Upper lobe of right lung (tissue), 1 donor: ENCODE data around the gene PRAC1. TPM values are rescaled to one million over a fixed set of nuclear protein-coding genes. Genes with fewer than 3 reads are reported as not detected.

ENCODE experiments used
- ATAC-seq: fragments of 200-7000 bp; cut with Tn5 transposase; one replicate; pipeline ENCODE4 v1.9.1; 2020; ENCODE audit warnings: mild to moderate bottlenecking, moderate library complexity
- DNase-seq: peaks from one replicate; pipeline ENCODE4 v3.0.0-alpha.2; 2020
- H3K27ac ChIP-seq: fragments of 200-600 bp; one replicate; pipeline ENCODE4 v1.8.0; 2022
- H3K27me3 ChIP-seq: fragments of 200-600 bp; one replicate; pipeline ENCODE4 v1.8.0; 2022; ENCODE audit warnings: mild to moderate bottlenecking
- H3K36me3 ChIP-seq: fragments of 200-600 bp; one replicate; pipeline ENCODE4 v1.8.0; 2022
- H3K4me1 ChIP-seq: fragments of 200-600 bp; one replicate; pipeline ENCODE4 v1.8.0; 2022
- H3K4me3 ChIP-seq: fragments of 200-600 bp; one replicate; pipeline ENCODE4 v1.8.0; 2022; ENCODE audit warnings: mild to moderate bottlenecking
- H3K9me3 ChIP-seq: fragments of 200-600 bp; one replicate; pipeline ENCODE4 v1.8.0; 2022
- CTCF ChIP-seq: fragments of 200-600 bp; IDR thresholded peaks from one replicate; pipeline ENCODE4 v1.8.0; 2022; ENCODE audit warnings: antibody characterized with exemption
- intact Hi-C: fragments of 100-400 bp; cut with DNase I; formaldehyde crosslinking; loops from one replicate; pipeline ENCODE4 v1.11.0; 2022
- total RNA-seq: library from RNA; stranded (reverse); fragmentation: NEBNext Ultra II Directional; extraction: Animal tissue kit (Norgen Biotek cat#: 25700); gene quantifications from one replicate; pipeline ENCODE4 v1.2.1, GENCODE V29; 2021
- donor health status: DM: no; HTN: yes; CAD: no; lungs with severe emphysema.

Gene PRAC1
- total RNA-seq, 1 donor from 2014 or later = not detected

DNA sequence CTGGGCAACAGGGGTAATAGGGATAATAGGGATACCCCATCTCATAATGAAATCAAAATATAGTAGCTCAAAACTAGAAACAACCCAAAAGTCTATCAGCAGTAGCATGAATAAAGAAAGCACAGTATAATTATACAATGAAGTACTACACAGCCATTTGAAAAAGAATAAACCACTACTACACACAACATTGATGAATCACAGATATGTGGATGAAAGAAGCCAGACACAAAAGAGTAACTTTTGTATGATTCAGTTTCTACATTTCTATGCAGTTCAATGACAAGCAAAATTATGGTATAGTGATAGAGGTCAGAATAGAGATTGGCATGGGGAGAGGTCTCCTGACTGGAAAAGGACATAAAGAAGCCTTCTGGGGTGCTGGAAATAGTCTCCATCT, 9.0 kb upstream of the PRAC1 start:
- peaks cover 99% of the 10 kb centered on the region for H3K27me3 ChIP-seq
- ATAC-seq = no peak
- intact Hi-C loops = no loop called here

DNA sequence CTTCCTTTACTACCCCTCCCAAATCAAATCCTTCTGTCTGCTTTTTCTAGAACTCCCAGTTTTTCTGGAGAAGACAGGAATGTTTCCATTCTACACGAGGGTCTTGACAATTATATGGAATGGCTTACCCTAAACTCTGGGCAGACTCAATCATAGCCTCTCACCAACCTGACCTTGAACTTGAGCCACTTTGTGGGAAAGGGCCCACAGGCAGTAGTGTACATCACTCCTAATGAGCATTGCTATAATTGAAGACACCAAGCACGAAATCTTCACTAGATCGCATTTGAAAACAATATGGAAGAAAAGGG, 7.9 kb upstream of the PRAC1 start:
- no peak overlapping the region for H3K4me3 ChIP-seq
- intact Hi-C loops = no loop called here
- no peaks in the 10 kb centered on the region for H3K36me3 ChIP-seq
- TF ChIP-seq CTCF = no peak
- H3K27ac ChIP-seq = no peak overlapping the region
- peaks cover 11% of the 10 kb centered on the region for H3K4me1 ChIP-seq
- no peaks in the 10 kb centered on the region for H3K9me3 ChIP-seq
- no peak for DNase-seq
- no peak for ATAC-seq
- H3K27me3 ChIP-seq = peaks cover 99% of the 10 kb centered on the region

More for the DNA sequence above, 9.0 kb upstream of the PRAC1 start:
- no peak for DNase-seq
- no peak for TF ChIP-seq CTCF
- no peak overlapping the region for H3K27ac ChIP-seq
- no peak overlapping the region for H3K4me3 ChIP-seq
- H3K9me3 ChIP-seq = no peaks in the 10 kb centered on the region
- H3K4me1 ChIP-seq = peaks cover 11% of the 10 kb centered on the region
- H3K36me3 ChIP-seq = no peaks in the 10 kb centered on the region

- Histone ChIP-seq H3K27ac (no peak overlapping the region), H3K4me1 (peaks cover 11% of the 10 kb centered on the region), H3K4me3 (no peak overlapping the region), H3K27me3 (peaks cover 99% of the 10 kb centered on the region), H3K9me3 (no peaks in the 10 kb centered on the region), H3K36me3 (no peaks in the 10 kb centered on the region)
- no peak for ATAC-seq
- DNase-seq = no peak
- TF ChIP-seq CTCF = no peak
- intact Hi-C loops = no loop called here
These were observed 7.3 kb upstream of the PRAC1 start for GRCh38 chr17:48729335-48730239.

- no peaks in the 10 kb centered on the region for H3K9me3 ChIP-seq
These were observed 6.2 kb upstream of the PRAC1 start, which contains the start of gene HOXB13 for GRCh38 chr17:48728232-48729231. Gene HOXB13, minus strand, starts transcription at chr17:48728750. Its CDS starts 157 bp downstream, at chr17:48728593.

More at GRCh38 chr17:48728232-48729231, 6.2 kb upstream of the PRAC1 start, which contains the start of gene HOXB13:
- no peaks in the 10 kb centered on the region for H3K36me3 ChIP-seq
- peaks cover 21% of the 10 kb centered on the region for H3K4me1 ChIP-seq
- H3K27ac ChIP-seq = no peak within 1 kb of the TSS
- peaks cover 99% of the 10 kb centered on the region for H3K27me3 ChIP-seq
- no peak within 1 kb of the TSS for H3K4me3 ChIP-seq
- intact Hi-C loops = no loop called here
- no peak for ATAC-seq
- no peak for DNase-seq
- TF ChIP-seq CTCF = no peak
